HG02981 (cell line): ENCODE results near the gene ZNF311.
"Not testable (repeated sequence)": the region's sequence is repeated elsewhere in the genome, so short reads cannot be mapped to it uniquely, and the experiment has no call there.

Experiments
- ATAC-seq: cut with Tn5 transposase; IDR thresholded peaks from one replicate; pipeline ENCODE4 v1.9.1; 2021; ENCODE audit warnings: mild to moderate bottlenecking, moderate library complexity; ENCODE audit not compliant: unreplicated experiment

Gene ZNF311

DNA sequence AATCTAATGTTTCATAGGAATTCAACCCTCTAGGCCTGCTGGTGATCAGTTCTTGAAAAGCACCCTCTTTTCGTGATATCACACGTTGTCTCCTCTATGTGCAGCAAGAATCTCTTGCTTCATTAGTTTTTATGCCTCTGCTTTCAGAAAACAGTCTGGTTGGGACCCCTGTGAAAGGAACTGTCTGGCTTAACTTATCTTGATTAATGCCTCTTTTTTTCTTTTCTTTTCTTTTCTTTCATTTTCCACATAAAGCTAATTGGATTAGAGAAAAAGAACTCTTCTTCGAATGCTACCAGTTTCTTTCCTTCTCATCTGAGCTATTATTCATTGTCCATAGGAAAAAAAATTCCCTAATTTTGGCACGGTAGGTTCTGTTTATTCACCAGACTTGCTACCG is 21.3 kb downstream of the ZNF311 start:
- no peak for ATAC-seq

DNA sequence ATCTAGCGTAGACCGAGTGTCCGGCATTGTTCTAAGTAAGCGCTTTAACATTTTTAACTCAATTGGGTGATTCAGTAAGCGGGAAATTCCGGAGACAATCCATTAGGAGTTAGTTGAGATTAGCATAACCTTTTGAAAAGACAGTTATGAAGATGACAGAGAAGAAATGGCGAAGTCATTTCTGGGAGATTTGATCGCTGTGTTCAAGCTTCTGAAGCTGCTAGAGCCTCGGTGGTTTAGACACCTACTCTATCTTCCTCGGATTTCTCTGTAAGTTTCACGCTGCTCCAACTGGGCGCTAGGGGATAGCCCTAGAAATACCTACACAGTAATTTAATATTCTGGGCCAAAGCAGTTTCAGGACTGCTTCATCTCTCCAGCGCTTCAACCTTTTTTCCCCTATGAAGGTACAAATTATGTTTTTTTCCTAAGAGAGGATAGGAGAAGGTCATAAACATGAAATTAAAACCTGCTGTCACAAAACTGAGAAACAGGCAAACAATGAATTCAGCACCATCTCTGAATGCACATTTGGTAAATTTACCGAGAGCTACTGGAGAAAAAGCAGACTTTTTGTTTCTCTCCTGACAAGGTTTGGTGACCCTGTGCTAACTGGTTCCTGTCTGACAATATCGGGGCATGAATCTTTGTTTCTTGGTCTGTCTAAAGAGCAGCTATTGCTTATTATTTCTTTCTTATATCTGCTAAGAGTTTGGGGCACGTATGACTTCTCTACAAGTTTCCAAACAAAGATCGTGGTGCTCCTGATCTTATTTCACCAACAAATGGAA is 22.4 kb downstream of the ZNF311 start:
- no peak for ATAC-seq

DNA sequence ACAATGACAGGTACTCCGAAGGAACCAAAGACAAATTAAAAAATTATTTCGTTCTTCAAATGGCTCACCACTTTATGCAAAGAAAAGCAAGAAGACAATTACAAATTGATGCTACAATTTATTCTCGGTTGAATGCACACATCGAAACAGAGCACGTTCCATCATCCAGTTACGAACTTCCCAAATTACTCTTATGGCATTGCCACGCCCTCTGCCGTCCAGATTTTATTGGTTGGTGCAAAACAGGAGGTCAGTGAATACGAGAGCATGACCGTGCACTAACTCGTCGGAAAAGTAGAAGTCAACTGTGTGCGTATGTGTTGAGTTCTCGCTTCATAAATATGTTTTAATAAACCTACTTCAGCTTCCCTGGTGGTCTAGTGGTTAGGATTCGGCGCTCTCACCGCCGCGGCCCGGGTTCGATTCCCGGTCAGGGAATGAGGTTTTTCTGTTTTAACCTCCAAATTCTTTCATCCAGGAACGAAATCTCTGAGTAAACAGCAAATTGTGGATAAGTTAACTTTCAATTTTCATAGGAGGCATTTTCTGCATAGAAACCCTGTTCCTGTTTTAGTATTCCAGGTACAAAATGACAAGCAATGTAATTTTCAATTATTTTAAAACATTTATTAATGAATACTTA is 23.2 kb downstream of the ZNF311 start:
- no peak for ATAC-seq

DNA sequence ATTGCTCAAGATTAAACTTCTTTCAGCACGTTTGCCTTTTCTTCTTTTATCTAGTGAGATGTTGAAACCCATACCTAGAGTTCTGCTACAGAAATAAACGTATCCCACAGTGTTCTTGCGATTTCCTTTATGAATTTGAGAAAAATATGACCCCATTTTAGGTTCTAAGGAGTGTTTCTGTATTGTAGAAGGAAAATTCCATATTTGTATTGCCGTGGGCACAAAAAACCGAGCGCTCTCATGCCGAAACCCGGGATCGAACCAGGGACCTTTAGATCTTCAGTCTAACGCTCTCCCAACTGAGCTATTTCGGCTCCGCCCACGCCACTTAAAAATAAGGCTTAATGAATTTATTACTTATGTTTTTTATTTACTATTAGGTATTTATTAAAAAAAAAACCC is 23.7 kb downstream of the ZNF311 start:
- ATAC-seq = peak; percentile 12

DNA sequence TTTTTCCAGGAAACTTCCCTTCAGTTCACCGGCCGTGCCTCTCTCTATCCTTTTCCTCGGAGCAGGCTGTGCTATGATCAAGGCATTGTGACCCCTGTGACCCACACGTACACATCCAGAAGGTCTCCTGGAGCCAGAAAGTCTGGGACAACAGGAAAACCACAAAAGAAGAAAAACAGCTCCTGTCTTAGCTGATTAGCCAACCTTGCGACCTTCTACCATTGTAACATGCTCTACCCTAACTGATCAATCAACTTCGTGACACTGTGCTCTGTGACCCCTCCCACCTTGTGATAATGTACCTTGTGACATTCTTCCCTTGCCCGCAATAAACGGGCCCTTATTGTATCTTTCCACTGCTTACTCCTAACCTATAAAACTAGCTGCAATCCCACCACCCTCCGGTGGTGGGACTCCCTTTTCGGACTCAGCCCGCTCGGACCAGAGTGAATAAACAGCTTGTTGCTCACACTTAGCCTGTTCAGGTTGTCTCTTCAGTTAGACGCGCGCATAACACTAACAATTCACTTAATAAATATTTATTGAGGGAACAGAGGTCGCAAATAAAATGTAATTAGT is 24.2 kb downstream of the ZNF311 start:
- ATAC-seq = peak; percentile 50

DNA sequence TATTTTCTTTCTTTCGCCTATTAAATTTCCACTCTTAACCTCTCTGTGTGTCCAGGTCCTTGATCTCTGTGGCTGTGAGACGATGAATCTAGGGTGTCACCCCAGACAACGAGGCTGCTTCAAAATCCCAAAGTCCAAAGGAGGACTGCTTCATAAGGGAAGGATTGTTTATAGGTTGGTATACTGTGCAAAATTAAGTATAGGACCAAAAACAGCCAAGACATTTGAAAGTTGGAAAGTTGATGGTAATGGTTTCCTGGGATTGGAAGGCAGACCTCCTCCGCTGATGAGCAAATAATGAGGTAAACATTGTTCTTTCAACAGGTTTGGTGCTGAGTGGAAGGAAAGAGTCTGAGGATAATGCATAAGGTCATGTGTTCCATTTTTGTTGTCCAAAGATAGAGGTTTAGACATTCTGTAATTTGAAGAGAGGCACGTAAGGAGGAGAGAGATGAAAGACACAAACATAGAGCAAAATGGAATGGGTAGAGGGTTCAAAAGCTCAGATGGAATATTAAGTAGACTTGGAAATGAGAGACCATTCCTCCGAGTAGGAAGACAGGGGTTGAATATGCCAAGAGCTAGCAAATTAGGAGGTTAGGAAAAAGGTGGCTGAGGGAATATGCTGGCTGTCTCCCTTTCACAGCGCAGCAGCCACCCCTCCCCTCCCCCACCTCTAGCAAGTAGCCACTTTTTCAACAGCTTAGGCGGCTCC is 24.8 kb downstream of the ZNF311 start:
- ATAC-seq = no peak

DNA sequence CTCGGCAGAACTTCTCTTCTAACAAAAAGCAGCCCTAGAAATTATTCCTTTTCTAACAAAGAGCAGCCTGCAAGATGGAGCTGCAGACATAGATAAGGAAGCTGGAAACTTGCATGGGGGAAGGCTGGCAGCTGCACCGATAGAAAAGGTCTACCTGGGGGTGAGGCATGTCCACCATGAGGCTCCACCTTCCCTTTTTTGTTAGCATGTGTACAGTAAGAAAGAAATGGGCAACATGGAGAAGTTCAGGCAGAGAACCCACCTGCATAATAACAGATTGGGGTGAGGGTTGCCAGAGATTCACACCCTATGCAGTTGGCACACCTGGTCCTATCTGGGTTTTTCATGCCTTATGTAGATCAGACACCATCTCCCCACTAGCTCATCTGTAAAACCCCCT is 25.4 kb downstream of the ZNF311 start:
- ATAC-seq = no peak

DNA sequence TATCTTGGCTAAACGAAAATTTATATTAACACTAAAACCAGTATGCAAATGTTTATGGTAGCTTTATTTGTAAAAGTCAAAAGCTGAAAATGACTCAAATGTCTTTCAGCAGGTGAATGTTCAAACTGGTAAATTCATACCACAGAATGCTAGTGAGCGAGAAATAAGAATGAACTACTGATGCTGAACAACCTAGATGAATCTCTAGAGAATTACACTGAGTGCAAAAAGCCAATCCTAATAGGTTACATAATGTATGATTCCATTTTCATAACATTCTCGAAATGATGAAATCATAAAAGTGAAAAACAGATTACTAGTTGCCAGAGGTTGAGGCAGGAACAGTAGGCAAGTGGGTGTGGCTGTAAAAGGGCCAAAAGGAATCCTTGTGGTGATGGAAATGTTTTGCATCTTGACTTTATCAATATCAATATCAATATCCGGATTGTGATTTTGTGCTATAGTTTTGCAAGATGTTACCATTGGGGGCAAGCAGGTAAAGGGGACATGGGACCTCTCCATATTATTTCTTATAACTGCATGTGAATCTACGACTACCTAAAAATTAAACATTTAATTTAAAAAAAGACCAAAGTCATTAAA is 26.1 kb downstream of the ZNF311 start:
- ATAC-seq = peak; percentile 42

DNA sequence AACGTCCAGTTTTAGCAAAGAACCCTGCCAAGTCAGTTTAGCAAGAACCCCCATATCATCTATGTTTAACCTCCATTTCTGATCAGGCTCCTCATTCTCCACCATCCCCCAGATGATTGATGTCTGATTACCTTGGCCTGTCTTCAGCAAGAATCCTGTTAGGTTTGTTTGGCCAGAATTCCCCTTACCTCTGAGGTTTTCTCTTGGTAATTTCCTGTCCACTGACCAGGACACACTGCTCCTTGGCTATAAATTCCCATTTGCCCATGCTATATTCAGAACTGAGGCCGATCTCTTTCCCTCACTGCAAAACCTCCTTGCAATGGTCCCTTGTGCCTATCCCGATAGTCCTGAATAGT is 27.0 kb downstream of the ZNF311 start:
- ATAC-seq = no peak

DNA sequence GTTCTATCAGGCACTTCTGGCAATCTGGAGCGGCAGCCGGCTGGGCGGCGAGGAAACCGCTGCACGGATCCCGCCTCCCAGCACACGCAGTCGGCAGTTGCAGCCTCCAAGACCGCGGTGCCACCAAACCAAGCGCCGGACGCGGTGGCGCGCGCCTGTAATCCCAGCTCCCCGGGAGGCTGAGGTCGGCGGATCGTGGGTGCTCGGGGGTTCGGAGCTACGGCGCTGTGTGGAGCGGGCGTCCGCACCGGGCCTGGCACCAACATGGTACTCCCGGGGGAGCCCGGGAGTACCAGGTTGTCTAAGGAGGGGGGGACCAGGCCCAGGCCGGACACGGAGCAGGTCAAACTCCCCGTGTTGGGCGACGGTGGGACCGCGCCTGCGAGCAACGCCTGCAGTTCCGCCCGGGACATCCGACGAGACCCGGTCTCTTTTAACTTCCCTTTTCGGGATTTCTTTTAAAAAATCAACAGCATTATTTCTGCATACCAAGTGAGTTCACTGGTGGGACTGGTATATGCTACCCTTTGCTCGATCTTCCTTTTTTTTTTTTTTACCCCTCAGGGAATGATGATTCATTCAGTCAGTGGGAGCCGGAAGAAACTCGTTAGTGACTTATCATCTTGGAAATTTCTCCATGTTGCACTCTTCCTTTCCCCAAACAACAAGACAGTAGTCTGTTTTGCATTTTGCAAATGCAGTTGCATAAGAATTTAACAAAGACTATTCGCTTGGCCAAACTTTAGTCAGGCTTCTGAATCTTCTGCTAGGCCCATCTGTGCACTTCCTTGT is 27.6 kb downstream of the ZNF311 start:
- no peak for ATAC-seq

DNA sequence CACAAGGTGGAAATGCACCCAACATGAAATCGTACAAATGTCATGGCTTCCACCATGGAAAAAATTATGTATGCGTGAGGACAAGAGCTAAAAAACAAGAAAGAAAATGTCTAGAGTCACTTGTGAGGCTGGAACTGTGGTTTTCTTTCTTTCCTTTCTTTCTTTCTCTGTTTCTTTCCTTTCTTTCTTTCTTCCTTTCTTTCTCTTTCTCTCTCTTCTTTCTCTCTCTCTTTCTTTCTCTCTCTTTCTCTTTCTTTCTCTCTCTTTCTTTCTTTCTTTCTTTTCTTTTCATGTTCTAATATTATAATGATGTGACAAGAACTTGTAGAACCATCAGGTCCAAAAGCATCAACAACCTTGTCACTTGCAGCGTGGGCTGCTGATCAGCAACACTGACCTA is 28.4 kb downstream of the ZNF311 start:
- ATAC-seq = no peak

DNA sequence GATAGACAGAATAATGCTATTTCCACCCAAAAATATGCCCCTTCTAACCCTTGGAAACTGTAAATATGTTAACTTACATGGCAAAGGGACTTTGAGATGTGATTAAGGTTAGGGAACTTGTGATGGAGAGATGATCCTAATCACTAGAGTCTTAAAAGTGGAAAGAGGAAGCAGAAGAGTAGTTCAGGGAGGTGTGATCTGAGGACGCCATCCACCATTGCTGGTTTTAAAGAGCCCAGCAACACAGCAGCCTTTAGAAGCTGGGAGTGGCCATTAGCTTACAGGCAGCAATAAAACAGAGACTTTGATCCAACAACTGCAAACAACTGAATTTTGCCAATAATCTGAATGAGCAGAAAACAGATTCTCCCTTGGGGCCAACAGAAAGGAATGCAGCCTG is 30.6 kb downstream of the ZNF311 start:
- no peak for ATAC-seq

DNA sequence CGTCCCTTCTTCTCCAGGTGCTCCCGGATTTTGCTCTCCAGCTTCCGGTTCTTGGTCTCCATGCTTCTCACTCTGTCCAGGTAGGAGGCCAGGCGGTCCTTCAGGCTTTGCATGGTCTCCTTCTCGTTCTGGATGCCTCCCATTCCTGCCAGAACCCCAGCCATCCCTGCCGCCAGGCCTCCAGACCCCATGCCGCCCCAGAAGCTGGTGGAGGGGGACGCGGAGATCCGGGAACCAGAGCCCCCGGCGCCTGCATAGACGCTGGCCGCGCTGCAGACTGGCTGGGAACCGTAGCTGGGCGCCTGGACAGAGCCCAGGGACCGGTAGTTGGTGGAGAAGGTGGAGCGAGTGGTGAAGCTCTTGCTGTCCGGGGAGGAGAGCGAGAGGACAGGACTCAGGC is 35.1 kb downstream of the ZNF311 start:
- not testable (repeated sequence) for ATAC-seq

DNA sequence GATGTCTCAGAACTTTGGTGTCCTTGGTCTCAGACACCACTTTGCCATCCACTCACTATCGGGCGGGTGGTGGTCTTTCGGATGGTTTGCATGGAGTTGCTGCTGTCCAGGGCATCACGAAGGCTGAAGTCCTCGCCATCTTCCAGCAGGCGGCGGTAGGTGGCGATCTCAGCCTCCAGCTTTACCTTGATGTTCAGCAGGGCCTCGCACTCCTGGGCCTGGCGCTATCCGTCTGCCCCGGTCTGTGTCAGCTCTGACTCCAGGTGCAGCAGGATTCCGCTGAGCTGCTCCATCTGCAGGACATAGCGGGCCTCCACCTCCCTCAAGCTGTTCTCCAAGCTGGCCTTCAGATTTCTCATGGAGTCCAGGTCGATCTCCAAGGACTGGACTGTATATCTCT is 36.0 kb downstream of the ZNF311 start:
- ATAC-seq = no peak

DNA sequence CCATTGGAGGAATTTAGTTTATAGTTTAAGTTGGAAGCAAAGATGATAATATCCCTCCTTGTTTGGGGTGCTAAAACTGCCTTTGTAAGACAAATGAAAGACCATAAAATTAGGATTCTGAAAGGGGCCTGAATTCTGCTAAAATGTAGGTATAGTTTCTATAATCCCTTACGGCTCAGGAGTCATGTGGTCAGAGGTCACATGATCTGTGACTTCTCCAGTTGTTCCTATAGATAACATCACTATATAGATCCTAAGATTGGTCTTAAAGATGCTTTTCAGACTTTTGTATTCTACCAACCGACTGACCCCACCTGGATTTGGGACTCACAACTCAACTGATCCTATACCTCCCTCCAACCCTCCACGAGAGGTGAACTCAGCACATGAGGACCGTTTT is 36.6 kb downstream of the ZNF311 start:
- no peak for ATAC-seq

DNA sequence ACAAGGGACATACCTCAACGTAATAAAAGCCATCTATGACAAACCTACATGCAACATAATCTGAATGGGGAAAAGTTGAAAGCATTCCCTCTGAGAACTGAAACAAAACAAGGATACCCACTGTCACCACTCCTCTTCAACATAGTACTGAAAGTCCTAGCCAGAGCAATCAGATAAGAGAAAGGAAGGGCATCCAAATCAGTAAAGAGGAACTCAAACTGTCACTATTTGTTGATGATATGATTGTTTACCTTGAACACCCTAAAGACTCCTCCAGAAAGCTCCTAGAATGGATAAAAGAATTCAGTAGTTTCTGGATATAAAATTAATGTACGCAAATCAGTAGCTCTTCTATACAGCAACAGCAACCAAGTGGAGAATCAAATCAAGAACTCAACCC is 39.4 kb downstream of the ZNF311 start:
- no peak for ATAC-seq

DNA sequence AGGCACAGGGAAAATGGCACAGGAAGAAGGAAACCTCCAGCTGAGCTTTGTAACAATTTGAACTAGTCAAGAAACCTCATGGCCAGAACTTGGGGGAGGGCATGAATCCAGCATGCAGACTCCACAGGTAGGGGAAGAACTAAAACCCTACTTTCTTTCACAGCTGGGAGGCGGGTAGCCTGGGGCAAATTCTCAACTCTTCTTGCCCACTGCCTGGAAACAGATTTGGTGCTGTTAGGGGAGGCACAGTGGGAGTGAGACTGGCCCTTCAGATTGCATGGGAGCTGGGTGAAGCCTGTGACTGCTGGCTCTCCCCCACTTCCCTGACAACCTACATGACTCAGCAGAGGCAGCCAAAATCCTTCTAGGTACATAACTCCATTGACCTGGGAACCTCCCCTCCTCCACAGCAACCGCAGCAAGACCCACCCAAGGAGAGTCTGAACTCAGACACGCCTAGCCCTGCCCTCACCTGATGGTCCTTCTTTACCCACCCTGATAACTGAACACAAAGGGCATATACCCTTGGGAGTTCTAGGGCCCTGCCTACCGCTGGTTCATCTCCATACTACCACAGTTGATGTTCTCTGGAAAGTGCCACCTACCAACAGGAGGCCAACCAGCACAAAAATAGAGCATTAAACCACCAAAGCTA is 44.1 kb downstream of the ZNF311 start:
- ATAC-seq = no peak

DNA sequence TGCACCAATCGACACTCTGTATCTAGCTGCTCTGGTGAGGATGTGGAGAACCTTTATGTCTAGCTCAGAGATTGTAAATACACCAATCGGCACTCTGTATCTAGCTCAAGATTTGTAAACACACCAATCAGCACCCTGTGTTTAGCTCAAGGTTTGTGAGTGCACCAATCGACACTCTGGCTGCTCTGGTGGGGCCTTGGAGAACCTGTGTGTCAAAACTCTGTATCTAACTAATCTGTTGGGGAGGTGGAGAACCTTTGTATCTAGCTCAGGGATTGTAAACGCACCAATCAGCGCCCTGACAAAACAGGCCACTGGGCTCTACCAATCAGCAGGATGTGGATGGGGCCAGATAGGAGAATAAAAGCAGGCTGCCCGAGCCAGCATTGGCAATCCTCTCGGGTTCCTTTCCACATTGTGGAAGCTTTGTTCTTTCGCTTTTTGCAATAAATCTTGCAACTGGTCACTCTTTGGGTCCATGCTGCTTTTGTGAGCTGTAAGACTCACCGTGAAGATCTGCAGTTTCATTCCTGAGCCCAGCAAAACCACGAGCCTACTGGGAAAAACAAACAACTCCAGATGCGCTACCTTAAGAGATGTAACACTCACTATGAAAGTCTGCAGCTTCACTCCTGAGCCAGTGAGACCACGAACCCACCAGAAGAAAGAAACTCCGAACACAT is 46.4 kb downstream of the ZNF311 start:
- ATAC-seq = not testable (repeated sequence)

DNA sequence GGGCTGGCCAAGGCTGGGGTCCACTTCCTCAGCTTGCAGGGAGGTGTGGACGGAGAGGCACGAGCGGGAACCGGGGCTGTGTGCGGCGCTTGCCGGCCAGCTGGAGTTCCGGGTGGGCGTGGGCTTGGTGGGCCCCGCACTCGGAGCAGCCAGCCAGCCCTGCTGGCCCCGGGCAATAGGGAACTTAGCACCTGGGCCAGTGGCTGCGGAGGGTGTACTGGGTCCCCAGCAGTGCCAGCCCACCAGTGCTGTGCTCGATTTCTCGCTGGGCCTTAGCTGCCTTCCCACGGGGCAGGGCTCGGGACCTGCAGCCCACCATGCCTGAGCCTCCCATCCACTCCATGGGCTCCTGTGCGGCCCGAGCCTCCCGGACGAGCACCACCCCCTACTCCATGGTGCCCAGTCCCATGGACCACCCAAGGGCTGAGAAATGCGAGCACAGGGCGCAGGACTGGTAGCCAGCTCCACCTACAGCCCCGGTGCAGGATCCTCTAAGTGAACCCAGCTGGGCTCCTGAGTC is 47.3 kb downstream of the ZNF311 start:
- not testable (repeated sequence) for ATAC-seq
